Measurements from ENCODE around the gene ZFYVE28. TPM values are rescaled to one million over a fixed set of nuclear protein-coding genes. Genes with fewer than 3 reads are reported as not detected.

Gene ZFYVE28
- total RNA-seq, 4 donors from 2014 or later: 44.8 to 110 (median 69.6) TPM

DNA sequence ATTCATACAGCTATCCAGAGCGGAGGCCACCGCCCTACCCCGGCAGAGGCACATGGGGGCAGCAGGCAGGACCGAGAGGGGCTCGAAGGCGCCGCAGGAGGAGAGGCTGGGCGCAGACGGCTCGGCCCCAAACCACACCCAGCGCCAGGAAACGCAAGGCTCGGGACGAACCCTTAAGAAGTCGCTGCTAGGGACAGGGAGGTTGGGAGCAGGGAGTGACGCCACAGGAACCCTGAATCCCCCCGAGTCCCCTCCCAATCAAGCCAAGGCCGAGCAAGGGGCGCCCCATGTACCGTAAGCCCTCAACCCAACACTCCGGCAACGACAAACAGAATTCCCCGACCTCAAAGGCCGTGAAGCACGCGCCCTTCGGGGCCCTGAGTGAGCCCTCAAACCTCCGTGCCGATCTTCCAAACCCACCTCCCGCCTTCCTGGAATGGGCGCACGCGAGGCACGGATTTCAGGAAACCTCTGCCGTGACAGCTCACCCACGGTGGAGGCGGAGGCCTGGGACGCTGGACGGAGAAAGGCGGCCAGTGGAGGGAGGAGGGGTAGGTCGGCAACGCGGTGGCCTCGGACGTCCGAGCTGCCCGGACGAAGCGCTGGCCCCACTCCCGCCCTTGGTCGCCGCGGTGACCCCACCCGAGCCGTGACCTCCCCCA lies 1.8 kb downstream of the ZFYVE28 start:
- Histone ChIP-seq H3K27ac (peak overlapping the region; percentile 41 to 83 (median 76)), H3K36me3 (no peaks in the 10 kb centered on the region), H3K4me1 (peaks cover 29 to 65% (median 53%) of the 10 kb centered on the region in 4 donors), H3K27me3 (peaks cover 32% of the 10 kb centered on the region), H3K9me3 (no peaks in the 10 kb centered on the region), H3K4me3 (peak overlapping the region; percentile 32 to 74 (median 67))
- TF ChIP-seq, protein P1, sequence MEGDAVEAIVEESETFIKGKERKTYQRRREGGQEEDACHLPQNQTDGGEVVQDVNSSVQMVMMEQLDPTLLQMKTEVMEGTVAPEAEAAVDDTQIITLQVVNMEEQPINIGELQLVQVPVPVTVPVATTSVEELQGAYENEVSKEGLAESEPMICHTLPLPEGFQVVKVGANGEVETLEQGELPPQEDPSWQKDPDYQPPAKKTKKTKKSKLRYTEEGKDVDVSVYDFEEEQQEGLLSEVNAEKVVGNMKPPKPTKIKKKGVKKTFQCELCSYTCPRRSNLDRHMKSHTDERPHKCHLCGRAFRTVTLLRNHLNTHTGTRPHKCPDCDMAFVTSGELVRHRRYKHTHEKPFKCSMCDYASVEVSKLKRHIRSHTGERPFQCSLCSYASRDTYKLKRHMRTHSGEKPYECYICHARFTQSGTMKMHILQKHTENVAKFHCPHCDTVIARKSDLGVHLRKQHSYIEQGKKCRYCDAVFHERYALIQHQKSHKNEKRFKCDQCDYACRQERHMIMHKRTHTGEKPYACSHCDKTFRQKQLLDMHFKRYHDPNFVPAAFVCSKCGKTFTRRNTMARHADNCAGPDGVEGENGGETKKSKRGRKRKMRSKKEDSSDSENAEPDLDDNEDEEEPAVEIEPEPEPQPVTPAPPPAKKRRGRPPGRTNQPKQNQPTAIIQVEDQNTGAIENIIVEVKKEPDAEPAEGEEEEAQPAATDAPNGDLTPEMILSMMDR (IDR thresholded peaks at IDR 0.05): no peak
- peak; percentile 64 for TF ChIP-seq POLR2A (IDR thresholded peaks at IDR 0.05)
- peak in 2 of 3 donors; percentile 44 to 68 for TF ChIP-seq POLR2AphosphoS5 (IDR thresholded peaks at IDR 0.05)
- intact Hi-C loops (cut with DNase I; ENCODE audit: low total_unique reads) (no loop called here), in situ Hi-C loops (cut with MboI; ENCODE audit: low pct_ligation_motif_present in 1 of 4, low pct_unique_long_range_greater_than_20kb in 1 of 4, low sequenced_read_pairs in 3 of 4) (loop anchor here in 1 of 4 donors (25.0 kb wide), 1 partner anchor 179 kb away; the partner anchor contains the start of genes HAUS3 and POLN)
- peak; percentile 68 for DNase-seq
- 6% methylated on average over 52 of the region's 55 CpGs; no CpG with 5 or more reads in 1 of the 2 donors for WGBS, 2 donors (ENCODE audit: low coverage in 1 of 2)

DNA sequence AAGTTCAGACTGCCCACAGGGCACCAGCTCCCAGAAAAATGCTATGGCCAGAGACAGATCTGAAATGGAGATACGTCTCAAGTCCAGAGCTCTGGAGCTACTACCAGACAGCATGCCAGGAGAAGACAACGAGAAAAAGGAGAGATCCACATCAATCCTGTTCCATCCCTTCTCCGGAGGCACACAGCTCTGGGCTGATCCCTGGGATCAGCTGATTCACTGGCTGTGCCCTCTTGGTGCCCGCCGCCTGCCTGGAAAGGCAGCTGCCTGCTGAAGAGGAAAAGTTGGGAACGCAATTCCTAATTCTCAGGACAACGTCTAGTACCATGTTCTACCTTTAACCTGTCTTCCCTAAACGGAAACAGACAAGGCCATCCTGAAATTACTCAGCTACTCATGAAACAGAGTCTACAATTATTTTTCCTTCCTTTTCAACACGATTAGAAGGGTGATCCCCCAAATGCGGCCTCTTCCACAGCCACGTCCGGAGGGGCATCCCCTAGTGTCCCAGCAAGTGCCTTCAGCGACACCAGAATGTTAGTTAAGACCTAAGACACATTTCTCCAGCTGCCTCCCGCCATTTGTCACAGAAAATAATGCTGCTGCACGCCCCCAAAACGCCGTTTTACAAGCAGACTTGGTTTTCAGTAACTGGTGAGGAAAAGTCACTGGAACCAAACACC lies 2.4 kb downstream of the ZFYVE28 start:
- Histone ChIP-seq H3K36me3 (no peaks in the 10 kb centered on the region), H3K27ac (peak overlapping the region; percentile 41 to 83 (median 76)), H3K4me1 (peaks cover 30 to 71% (median 56%) of the 10 kb centered on the region in 4 donors), H3K27me3 (peaks cover 28% of the 10 kb centered on the region), H3K4me3 (peak overlapping the region in 3 of 4 donors; percentile 64 to 74 (median 70)), H3K9me3 (no peaks in the 10 kb centered on the region)
- in situ Hi-C loops (cut with MboI; ENCODE audit: low pct_ligation_motif_present in 1 of 4, low pct_unique_long_range_greater_than_20kb in 1 of 4, low sequenced_read_pairs in 3 of 4) (loop anchor here in 1 of 4 donors (25.0 kb wide), 1 partner anchor 179 kb away; the partner anchor contains the start of genes HAUS3 and POLN), intact Hi-C loops (cut with DNase I; ENCODE audit: low total_unique reads) (no loop called here)
- 70 to 86% methylated on average over 1 to 17 of the region's 17 CpGs for WGBS, 2 donors (ENCODE audit: low coverage in 1 of 2)
- DNase-seq: no peak
- TF ChIP-seq, protein P1 (IDR thresholded peaks at IDR 0.05): no peak
- no peak for TF ChIP-seq POLR2A (IDR thresholded peaks at IDR 0.05)
- no peak for TF ChIP-seq POLR2AphosphoS5 (IDR thresholded peaks at IDR 0.05)
- no peak for TF ChIP-seq EP300 (IDR thresholded peaks at IDR 0.05; ENCODE audit: low read depth)

DNA sequence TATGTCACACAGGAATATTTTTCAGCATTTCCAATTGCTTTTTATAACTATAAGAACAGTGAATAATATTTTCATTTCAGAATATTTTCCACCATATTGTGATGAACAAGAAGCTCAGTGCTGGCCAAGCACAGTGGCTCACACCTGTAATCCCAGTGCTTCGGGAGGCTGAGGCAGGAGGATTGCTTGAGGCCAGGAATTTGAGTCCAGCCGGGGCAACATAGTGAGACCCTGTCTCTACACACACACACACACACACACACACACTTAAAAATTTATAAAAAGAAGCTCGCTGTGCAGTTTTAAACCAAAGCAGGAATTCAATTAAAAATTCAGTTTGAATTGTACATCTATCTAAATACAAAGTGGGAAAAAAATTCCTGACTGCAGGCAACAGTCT lies 3.2 kb downstream of the ZFYVE28 start:
- Histone ChIP-seq H3K36me3 (no peaks in the 10 kb centered on the region), H3K27me3 (peaks cover 20% of the 10 kb centered on the region), H3K4me3 (no peak overlapping the region), H3K9me3 (no peaks in the 10 kb centered on the region), H3K4me1 (peaks cover 30 to 75% (median 56%) of the 10 kb centered on the region in 4 donors), H3K27ac (peak overlapping the region in 2 of 4 donors; percentile 79 to 93)
- TF ChIP-seq, protein P1 (IDR thresholded peaks at IDR 0.05): no peak
- TF ChIP-seq EP300 (IDR thresholded peaks at IDR 0.05; ENCODE audit: low read depth) (no peak), POLR2A (IDR thresholded peaks at IDR 0.05) (no peak), POLR2AphosphoS5 (IDR thresholded peaks at IDR 0.05) (no peak)
- in situ Hi-C loops (cut with MboI; ENCODE audit: low pct_ligation_motif_present in 1 of 4, low pct_unique_long_range_greater_than_20kb in 1 of 4, low sequenced_read_pairs in 3 of 4): loop anchor here in 1 of 4 donors (25.0 kb wide), 1 partner anchor 178 kb away; the partner anchor contains the start of genes HAUS3 and POLN
- no peak for DNase-seq
- 96% methylated on average over 3 of the region's 3 CpGs; no CpG with 5 or more reads in 1 of the 2 donors for WGBS, 2 donors (ENCODE audit: low coverage in 1 of 2)
- intact Hi-C loops (cut with DNase I; ENCODE audit: low total_unique reads): no loop called here
